SK-N-SH treated with all-trans-retinoic acid at 6 μM for 48 hours (cell line): Measurements from ENCODE around the gene SPRYD7.

Experiments used
- ATAC-seq: fragments of 200-7000 bp; cut with Tn5 transposase; 3 replicates; pipeline ENCODE4 v1.9.1; 2020; ENCODE audit warnings: mild to moderate bottlenecking, moderate library complexity
- ARNTL ChIP-seq: fragments of 450-650 bp; formaldehyde crosslinking; IDR thresholded peaks from 2 replicates; pipeline ENCODE4 v1.5.0; 2020; ENCODE audit warnings: low read depth, mild to moderate bottlenecking, moderate library complexity, borderline replicate concordance
- BACH2 ChIP-seq: fragments of 250-450 bp; sonication (Bioruptor Pico); IDR thresholded peaks from 2 replicates; pipeline ENCODE4 v1.9.0; 2021; ENCODE audit warnings: mild to moderate bottlenecking, borderline replicate concordance
- CSDC2 ChIP-seq: fragments of 250-450 bp; sonication (Bioruptor Pico); IDR thresholded peaks from 2 replicates; pipeline ENCODE4 v1.5.0; 2020; ENCODE audit warnings: mild to moderate bottlenecking, moderate library complexity
- CSRNP3 ChIP-seq: fragments of 250-450 bp; sonication (Bioruptor Pico); IDR thresholded peaks from 2 replicates; pipeline ENCODE4 v1.5.1; 2021; ENCODE audit warnings: mild to moderate bottlenecking, moderate library complexity
- ESRRG ChIP-seq: fragments of 250-450 bp; sonication (Bioruptor Pico); IDR thresholded peaks from 2 replicates; pipeline ENCODE4 v1.6.1; 2021; ENCODE audit warnings: mild to moderate bottlenecking
- GLIS3 ChIP-seq: fragments of 250-450 bp; sonication (Bioruptor Pico); IDR thresholded peaks from 2 replicates; pipeline ENCODE4 v1.5.0; 2020; ENCODE audit warnings: mild to moderate bottlenecking, moderate library complexity
- ISL1 ChIP-seq: fragments of 250-450 bp; sonication (Bioruptor Pico); IDR thresholded peaks from 2 replicates; pipeline ENCODE4 v2.1.2; 2022; ENCODE audit warnings: mild to moderate bottlenecking, moderate library complexity
- OSR1 ChIP-seq: fragments of 250-450 bp; sonication (Bioruptor Pico); IDR thresholded peaks from 2 replicates; pipeline ENCODE4 v1.8.0; 2022; ENCODE audit warnings: moderate library complexity, mild to moderate bottlenecking, inconsistent platforms
- PATZ1 ChIP-seq: fragments of 250-450 bp; sonication (Bioruptor Pico); IDR thresholded peaks from 2 replicates; pipeline ENCODE4 v1.8.0; 2020; ENCODE audit warnings: mild to moderate bottlenecking, moderate library complexity, borderline replicate concordance
- POU6F1 ChIP-seq: fragments of 250-450 bp; sonication (Bioruptor Pico); IDR thresholded peaks from 2 replicates; pipeline ENCODE4 v1.8.0; 2021; ENCODE audit warnings: low read depth, mild to moderate bottlenecking, moderate library complexity, borderline replicate concordance
- PPARA ChIP-seq: fragments of 250-450 bp; sonication (Bioruptor Pico); IDR thresholded peaks from 2 replicates; pipeline ENCODE4 v1.5.0; 2020; ENCODE audit warnings: mild to moderate bottlenecking, borderline replicate concordance
- RARB ChIP-seq: fragments of 250-450 bp; sonication (Bioruptor Pico); IDR thresholded peaks from 2 replicates; pipeline ENCODE4 v1.8.0; 2021; ENCODE audit warnings: mild to moderate bottlenecking, moderate library complexity
- SNAI2 ChIP-seq: fragments of 250-450 bp; sonication (Bioruptor Pico); IDR thresholded peaks from 2 replicates; pipeline ENCODE4 v1.5.0; 2020; ENCODE audit warnings: mild to moderate bottlenecking, moderate library complexity
- TCF4 ChIP-seq: fragments of 250-450 bp; sonication (Bioruptor Pico); IDR thresholded peaks from 2 replicates; pipeline ENCODE4 v1.8.0; 2021; ENCODE audit warnings: mild to moderate bottlenecking, moderate library complexity, borderline replicate concordance
- TOX ChIP-seq: fragments of 250-450 bp; sonication (Bioruptor Pico); IDR thresholded peaks from 2 replicates; pipeline ENCODE4 v1.8.0; 2021; ENCODE audit warnings: mild to moderate bottlenecking, moderate library complexity, borderline replicate concordance
- TSHZ2 ChIP-seq: fragments of 250-450 bp; sonication (Bioruptor Pico); IDR thresholded peaks from 2 replicates; pipeline ENCODE4 v1.5.0; 2020; ENCODE audit warnings: mild to moderate bottlenecking, moderate library complexity
- ZC3H10 ChIP-seq: fragments of 250-450 bp; sonication (Bioruptor Pico); IDR thresholded peaks from 2 replicates; pipeline ENCODE4 v1.5.1; 2021; ENCODE audit warnings: mild to moderate bottlenecking, moderate library complexity
- ZFP3 ChIP-seq: fragments of 250-450 bp; sonication (Bioruptor Pico); IDR thresholded peaks from 2 replicates; pipeline ENCODE4 v1.5.0; 2020; ENCODE audit warnings: mild to moderate bottlenecking, moderate library complexity
- ZFP30 ChIP-seq: fragments of 450-650 bp; formaldehyde crosslinking; IDR thresholded peaks from 2 replicates; pipeline ENCODE4 v1.5.0; 2022; ENCODE audit warnings: mild to moderate bottlenecking, moderate library complexity
- ZNF565 ChIP-seq: fragments of 450-650 bp; formaldehyde crosslinking; conservative IDR thresholded peaks from 2 replicates; pipeline ENCODE4 v1.5.0; 2020; ENCODE audit warnings: low read depth, mild to moderate bottlenecking, moderate library complexity
- ZNF70 ChIP-seq: fragments of 450-650 bp; formaldehyde crosslinking; IDR thresholded peaks from 2 replicates; pipeline ENCODE4 v1.5.0; 2020; ENCODE audit warnings: mild to moderate bottlenecking, moderate library complexity
- ZNF8 ChIP-seq: fragments of 450-650 bp; formaldehyde crosslinking; IDR thresholded peaks from 2 replicates; pipeline ENCODE4 v1.5.0; 2020; ENCODE audit warnings: mild to moderate bottlenecking, moderate library complexity

SPRYD7 gene

GRCh38 chr13:49938921-49939320 is 2.8 kb upstream of the SPRYD7 start:
- TF ChIP-seq ZNF70 (CRISPR knock-in tag) (no peak), PPARA (CRISPR knock-in tag) (no peak), ESRRG (CRISPR knock-in tag) (no peak), ISL1 (CRISPR knock-in tag) (no peak), ARNTL (no peak), POU6F1 (no peak), ZC3H10 (CRISPR knock-in tag) (no peak), TOX (no peak), CSRNP3 (CRISPR knock-in tag) (no peak), ZFP3 (CRISPR knock-in tag) (no peak), ZNF565 (CRISPR knock-in tag) (no peak), SNAI2 (CRISPR knock-in tag) (no peak)
- ATAC-seq, result no peak

- ATAC-seq, result no peak
- no peak for TF ChIP-seq PATZ1 (CRISPR knock-in tag)
- TF ChIP-seq CSRNP3 (CRISPR knock-in tag), result no peak
- no peak for TF ChIP-seq ESRRG (CRISPR knock-in tag)
- TF ChIP-seq TCF4 (CRISPR knock-in tag), result no peak
- TF ChIP-seq BACH2 (CRISPR knock-in tag), result no peak
- TF ChIP-seq ZNF8 (CRISPR knock-in tag), result no peak
- no peak for TF ChIP-seq ZFP30 (CRISPR knock-in tag)
- no peak for TF ChIP-seq ISL1 (CRISPR knock-in tag)
- no peak for TF ChIP-seq TSHZ2
- no peak for TF ChIP-seq ZNF565 (CRISPR knock-in tag)
- TF ChIP-seq CSDC2 (CRISPR knock-in tag), result no peak
- no peak for TF ChIP-seq OSR1 (CRISPR knock-in tag)
- no peak for TF ChIP-seq SNAI2 (CRISPR knock-in tag)
- TF ChIP-seq GLIS3 (CRISPR knock-in tag), result no peak
- TF ChIP-seq ZNF70 (CRISPR knock-in tag), result no peak
- TF ChIP-seq, all 23 proteins: peak for 0
Observed at GRCh38 chr13:49938314-49938713, 2.2 kb upstream of the SPRYD7 start.

- TF ChIP-seq ZNF8 (CRISPR knock-in tag) (no peak), TCF4 (CRISPR knock-in tag) (no peak), BACH2 (CRISPR knock-in tag) (no peak), ZFP30 (CRISPR knock-in tag) (no peak), ISL1 (CRISPR knock-in tag) (no peak), PPARA (CRISPR knock-in tag) (no peak), RARB (CRISPR knock-in tag) (no peak), ARNTL (no peak), TSHZ2 (no peak), ESRRG (CRISPR knock-in tag) (no peak), ZFP3 (CRISPR knock-in tag) (no peak)
- peak; percentile 3; the same call in 2 of the 3 replicates for ATAC-seq
Observed at GRCh38 chr13:49936968-49937273, 781 bp upstream of the SPRYD7 start.
